GM12878 (cell line): Measurements from ENCODE around the gene GPR153. TPM values are rescaled to one million over a fixed set of nuclear protein-coding genes. Genes with fewer than 3 reads are reported as not detected.

Experiments used
- CTCF ChIP-seq, 3 experiments: IDR thresholded peaks in 2 of 3; conservative IDR thresholded peaks in 1 of 3; 2 replicates each; pipeline ENCODE4 v1.5.1; 2011; ENCODE audit warnings: low read depth in 3 of 3, low read length in 3 of 3, mild to moderate bottlenecking in 3 of 3, control low read depth in 2 of 3, moderate library complexity in 2 of 3, inconsistent platforms in 1 of 3, mixed read lengths in 1 of 3; ENCODE audit not compliant: control insufficient read depth in 2 of 3, insufficient read depth in 1 of 3; ENCODE audit errors: extremely low read depth in 1 of 3
- ETV6 ChIP-seq, 2 experiments: fragments of 450-650 bp in 1 of 2; IDR thresholded peaks in 1 of 2; conservative IDR thresholded peaks in 1 of 2; 2 replicates each; pipeline ENCODE4 v1.6.1; 2014; ENCODE audit warnings: antibody characterized with exemption in 1 of 2, borderline replicate concordance in 1 of 2, low read depth in 1 of 2, mild to moderate bottlenecking in 1 of 2, moderate library complexity in 1 of 2
- KDM1A ChIP-seq: fragments of 200-600 bp; sonication (generic); IDR thresholded peaks from 2 replicates; pipeline ENCODE4 v1.6.1; 2016; ENCODE audit warnings: borderline replicate concordance
- MLLT1 ChIP-seq: fragments of 450-650 bp; IDR thresholded peaks from 2 replicates; pipeline ENCODE4 v1.6.1; 2016; ENCODE audit warnings: mild to moderate bottlenecking
- MTA2 ChIP-seq: fragments of 450-650 bp; IDR thresholded peaks from 2 replicates; pipeline ENCODE4 v1.6.1; 2016; ENCODE audit warnings: low read depth, mild to moderate bottlenecking, moderate library complexity
- NBN ChIP-seq: fragments of 450-650 bp; IDR thresholded peaks from 2 replicates; pipeline ENCODE4 v1.6.1; 2016
- RCOR1 ChIP-seq: conservative IDR thresholded peaks from 2 replicates; pipeline ENCODE4 v1.6.1; 2012; ENCODE audit warnings: low read depth, low read length, improper control_type of control experiment
- SMC3 ChIP-seq: IDR thresholded peaks from 2 replicates; pipeline ENCODE4 v1.6.1; 2011; ENCODE audit warnings: low read length, improper control_type of control experiment, borderline replicate concordance
- SP1 ChIP-seq: IDR thresholded peaks from one replicate; pipeline ENCODE4 v1.6.1; 2011; ENCODE audit warnings: low read depth, low read length
- STAT1 ChIP-seq: fragments of 450-650 bp; conservative IDR thresholded peaks from 2 replicates; pipeline ENCODE4 v1.6.1; 2014; ENCODE audit warnings: antibody characterized with exemption, mild to moderate bottlenecking
- TAF1 ChIP-seq: IDR thresholded peaks from 2 replicates; pipeline ENCODE4 v1.6.1; 2011; ENCODE audit warnings: mild to moderate bottlenecking, low read depth, low read length, borderline replicate concordance
- ZSCAN29 ChIP-seq: fragments of 450-650 bp; IDR thresholded peaks from 2 replicates; pipeline ENCODE4 v1.6.1; 2017; ENCODE audit warnings: mild to moderate bottlenecking, moderate library complexity
- polyA plus RNA-seq, 11 experiments: library from polyadenylated mRNA; depleted of rRNA in 4 of 11; unstranded in 6 of 11; stranded (reverse) in 5 of 11; fragments of >200 nt; fragmentation: Nextera tagmentation in 4 of 11; fragmentation: Illumina TruSeq in 1 of 11; extraction: Ambion mirVana in 4 of 11; extraction: Trizol in 1 of 11; gene quantifications; 1 replicate in 1 of 11; 2 replicates in 10 of 11; pipeline versions ENCODE4 v1.2.1 to v1.2.3, GENCODE V29; 2011 to 2016; ENCODE audit warnings: inconsistent platforms in 2 of 11, missing spikeins in 2 of 11, low read depth in 1 of 11
- total RNA-seq, 4 experiments: library from RNA; depleted of rRNA in 3 of 4; stranded (reverse); fragments of >200 nt in 3 of 4; fragmentation: Illumina TruSeq in 1 of 4; extraction: Trizol in 1 of 4; gene quantifications; 2 replicates each; pipeline versions ENCODE4 v1.2.1 to v1.2.3, GENCODE V29; 2013 to 2021
- TF ChIP-seq, protein P1 (sequence below): fragments of 450-650 bp; IDR thresholded peaks from 2 replicates; pipeline ENCODE4 v1.6.1; 2017; ENCODE audit warnings: antibody characterized with exemption, mild to moderate bottlenecking, moderate library complexity

The GPR153 gene
- total and polyA plus RNA-seq, 10 of the 15 experiments (the other 5 are each of a cell fraction or from before 2014, with no cell fraction given), result 0.04 to 2.2 (median 0.54) TPM

- TF ChIP-seq CTCF (IDR thresholded peaks at IDR 0.05 in 2 of 3, conservative IDR thresholded peaks at IDR 0.05 in 1 of 3; ENCODE audit: control insufficient read depth in 2 of 3, extremely low read depth in 1 of 3, insufficient read depth in 1 of 3, low read depth in 3 of 3, low read length in 3 of 3) (no peak), NBN (no peak), RCOR1 (no peak), MTA2 (no peak), MLLT1 (no peak), SMC3 (no peak), ETV6 (conservative IDR thresholded peaks at IDR 0.05 in 1 of 2, IDR thresholded peaks at IDR 0.05 in 1 of 2; ENCODE audit: borderline replicate concordance in 1 of 2, low read depth in 1 of 2) (no peak), KDM1A (no peak), SP1 (no peak), STAT1 (no peak), TAF1 (no peak), ZSCAN29 (no peak)
- TF ChIP-seq, protein P1, sequence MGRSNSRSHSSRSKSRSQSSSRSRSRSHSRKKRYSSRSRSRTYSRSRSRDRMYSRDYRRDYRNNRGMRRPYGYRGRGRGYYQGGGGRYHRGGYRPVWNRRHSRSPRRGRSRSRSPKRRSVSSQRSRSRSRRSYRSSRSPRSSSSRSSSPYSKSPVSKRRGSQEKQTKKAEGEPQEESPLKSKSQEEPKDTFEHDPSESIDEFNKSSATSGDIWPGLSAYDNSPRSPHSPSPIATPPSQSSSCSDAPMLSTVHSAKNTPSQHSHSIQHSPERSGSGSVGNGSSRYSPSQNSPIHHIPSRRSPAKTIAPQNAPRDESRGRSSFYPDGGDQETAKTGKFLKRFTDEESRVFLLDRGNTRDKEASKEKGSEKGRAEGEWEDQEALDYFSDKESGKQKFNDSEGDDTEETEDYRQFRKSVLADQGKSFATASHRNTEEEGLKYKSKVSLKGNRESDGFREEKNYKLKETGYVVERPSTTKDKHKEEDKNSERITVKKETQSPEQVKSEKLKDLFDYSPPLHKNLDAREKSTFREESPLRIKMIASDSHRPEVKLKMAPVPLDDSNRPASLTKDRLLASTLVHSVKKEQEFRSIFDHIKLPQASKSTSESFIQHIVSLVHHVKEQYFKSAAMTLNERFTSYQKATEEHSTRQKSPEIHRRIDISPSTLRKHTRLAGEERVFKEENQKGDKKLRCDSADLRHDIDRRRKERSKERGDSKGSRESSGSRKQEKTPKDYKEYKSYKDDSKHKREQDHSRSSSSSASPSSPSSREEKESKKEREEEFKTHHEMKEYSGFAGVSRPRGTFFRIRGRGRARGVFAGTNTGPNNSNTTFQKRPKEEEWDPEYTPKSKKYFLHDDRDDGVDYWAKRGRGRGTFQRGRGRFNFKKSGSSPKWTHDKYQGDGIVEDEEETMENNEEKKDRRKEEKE, result no peak
Observed at GRCh38 chr1:6239950-6240768, 20.7 kb downstream of the GPR153 start (continued).
